HG03135 (cell line): ENCODE results near the gene CTTN.

Source experiments
- ATAC-seq: cut with Tn5 transposase; IDR thresholded peaks from one replicate; pipeline ENCODE4 v1.9.1; 2021; ENCODE audit warnings: mild to moderate bottlenecking, moderate library complexity; ENCODE audit not compliant: unreplicated experiment

The CTTN gene

GRCh38 chr11:70409437-70409836, 11.1 kb downstream of the CTTN start:
- no peak for ATAC-seq

- ATAC-seq, result no peak
These were observed 11.5 kb downstream of the CTTN start for GRCh38 chr11:70409871-70410270.

- ATAC-seq, result no peak
These were observed 12.2 kb downstream of the CTTN start for GRCh38 chr11:70410276-70411205.

DNA sequence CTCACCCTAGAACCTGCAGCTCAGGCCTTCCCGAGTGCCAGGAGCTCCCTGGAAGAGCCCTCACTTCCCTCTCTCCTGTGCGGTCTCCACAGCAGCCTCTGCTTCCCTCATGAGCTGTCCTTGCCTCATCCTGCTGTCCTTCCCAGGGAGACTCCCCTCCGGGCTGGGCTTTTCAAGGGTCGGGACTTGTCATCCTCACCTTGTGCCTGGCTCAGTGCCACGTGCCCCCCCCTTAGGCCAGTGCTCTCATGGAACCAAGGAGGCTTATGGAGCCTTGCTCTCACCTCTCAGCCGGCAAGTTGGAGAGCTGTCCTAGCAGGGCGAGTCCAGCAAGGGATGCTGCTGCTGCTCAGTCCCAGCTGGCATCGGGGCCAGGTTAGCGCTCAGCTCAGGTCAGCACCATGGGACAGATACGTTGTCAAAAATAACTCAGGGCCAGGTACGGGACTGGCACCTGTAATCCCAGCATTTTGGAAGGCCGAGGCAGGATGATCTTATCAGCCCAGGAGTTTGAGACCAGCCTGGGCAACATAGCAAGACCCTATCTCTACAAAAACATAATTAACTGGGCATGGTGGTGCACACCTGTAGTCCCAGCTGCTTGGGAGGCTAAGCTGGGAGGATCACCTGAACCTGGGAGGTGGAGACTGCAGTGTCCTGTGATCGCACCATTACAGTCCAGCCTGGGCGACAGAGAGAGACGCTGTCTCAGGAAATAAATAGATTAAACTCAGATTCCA, 13.6 kb downstream of the CTTN start:
- ATAC-seq, result no peak

GRCh38 chr11:70413151-70413550, 14.8 kb downstream of the CTTN start:
- ATAC-seq, result no peak

- no peak for ATAC-seq
These were observed 16.2 kb downstream of the CTTN start for GRCh38 chr11:70414341-70415100.

DNA sequence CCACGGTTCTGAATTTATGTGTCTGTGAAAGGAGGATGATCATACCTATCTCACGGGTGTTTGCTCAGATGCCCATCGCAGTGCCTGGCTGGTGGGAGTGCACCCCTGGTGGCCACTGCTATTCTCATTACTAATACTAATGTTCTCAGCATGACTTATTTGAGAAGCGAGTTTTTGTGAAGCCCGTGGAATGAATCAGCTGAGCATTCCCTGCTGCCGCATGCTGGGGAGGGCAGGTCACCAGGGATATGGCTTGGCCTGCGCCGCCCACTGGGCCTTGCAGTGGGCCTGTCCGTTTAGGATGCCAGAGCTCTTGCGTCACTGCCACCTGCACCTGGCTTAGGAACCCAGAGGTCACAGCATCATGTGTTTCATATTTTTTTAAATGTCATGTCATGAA, 16.9 kb downstream of the CTTN start:
- ATAC-seq, result no peak

DNA sequence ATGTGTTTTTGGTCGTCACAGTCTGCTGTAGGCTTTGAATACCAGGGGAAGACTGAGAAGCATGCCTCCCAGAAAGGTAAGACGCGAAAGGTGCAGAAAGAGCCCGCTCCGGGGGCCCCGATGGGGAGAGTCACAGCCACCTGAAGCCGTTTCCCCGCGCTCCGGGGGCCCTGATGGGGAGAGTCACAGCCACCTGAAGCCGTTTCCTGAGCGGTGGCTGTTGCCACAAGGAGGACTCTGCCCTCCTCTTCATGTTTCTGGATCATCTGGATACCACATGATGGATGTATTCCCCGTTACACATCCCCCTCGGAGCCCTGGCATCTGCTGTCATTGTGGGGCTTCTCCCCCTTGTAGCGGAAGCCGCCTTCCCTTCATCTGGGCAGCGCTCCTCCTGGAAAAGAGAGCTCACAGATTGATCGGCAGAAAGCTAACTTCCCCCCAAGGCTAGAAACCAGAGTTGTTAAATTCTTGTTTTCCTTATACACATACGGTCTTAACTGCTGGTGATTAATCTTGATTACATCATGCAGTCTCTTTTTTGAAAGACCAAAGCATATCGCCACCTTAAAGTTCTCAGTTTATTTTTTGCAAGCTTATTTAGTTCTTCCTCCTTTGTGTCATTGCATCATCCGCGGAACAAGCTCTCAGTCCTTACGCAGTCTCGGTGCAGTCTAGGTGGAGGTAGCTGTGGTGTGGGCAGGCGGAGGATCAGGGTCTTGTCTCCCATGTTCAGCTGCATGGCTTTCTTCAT, 17.5 kb downstream of the CTTN start:
- ATAC-seq, result no peak

DNA sequence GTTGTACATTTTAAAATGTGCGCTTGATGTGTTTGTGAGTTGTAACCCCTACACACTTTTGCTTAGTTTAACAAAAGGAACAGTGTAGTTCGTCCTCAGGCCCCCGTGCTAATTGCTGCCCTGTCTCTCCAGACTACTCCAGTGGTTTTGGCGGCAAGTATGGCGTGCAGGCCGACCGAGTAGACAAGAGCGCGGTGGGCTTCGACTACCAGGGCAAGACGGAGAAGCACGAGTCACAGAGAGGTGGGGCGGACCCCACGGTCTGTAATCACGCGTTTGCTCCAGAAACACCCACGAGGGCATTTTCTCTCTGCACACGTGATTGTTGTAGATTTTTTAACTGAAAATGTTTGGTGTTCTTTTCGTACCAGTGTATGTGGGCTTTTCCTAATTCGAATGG, 18.6 kb downstream of the CTTN start:
- no peak for ATAC-seq

GRCh38 chr11:70418130-70418529, 19.8 kb downstream of the CTTN start:
- ATAC-seq, result no peak

GRCh38 chr11:70419307-70420007, 21.1 kb downstream of the CTTN start:
- ATAC-seq, result no peak

DNA sequence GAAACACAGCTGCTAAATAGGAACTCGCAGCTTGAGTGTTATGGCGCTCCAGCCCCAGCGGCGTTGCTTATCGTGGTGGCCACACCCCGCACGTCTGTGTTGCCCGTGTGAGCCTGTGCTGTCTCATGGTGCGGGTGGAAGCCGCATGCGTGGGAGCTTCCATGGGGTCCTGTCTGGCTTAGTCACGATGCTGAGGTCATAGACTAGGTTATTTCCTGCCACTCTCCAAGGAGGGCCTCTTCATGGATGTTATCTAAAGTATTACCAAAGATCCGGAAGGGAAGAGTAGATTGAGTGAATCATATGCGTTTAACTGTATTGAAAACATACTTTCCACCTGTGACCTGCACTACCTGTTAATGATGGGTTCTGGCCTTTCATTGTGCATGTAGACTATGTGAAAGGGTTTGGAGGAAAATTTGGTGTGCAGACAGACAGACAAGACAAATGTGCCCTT, 21.7 kb downstream of the CTTN start:
- ATAC-seq, result no peak

DNA sequence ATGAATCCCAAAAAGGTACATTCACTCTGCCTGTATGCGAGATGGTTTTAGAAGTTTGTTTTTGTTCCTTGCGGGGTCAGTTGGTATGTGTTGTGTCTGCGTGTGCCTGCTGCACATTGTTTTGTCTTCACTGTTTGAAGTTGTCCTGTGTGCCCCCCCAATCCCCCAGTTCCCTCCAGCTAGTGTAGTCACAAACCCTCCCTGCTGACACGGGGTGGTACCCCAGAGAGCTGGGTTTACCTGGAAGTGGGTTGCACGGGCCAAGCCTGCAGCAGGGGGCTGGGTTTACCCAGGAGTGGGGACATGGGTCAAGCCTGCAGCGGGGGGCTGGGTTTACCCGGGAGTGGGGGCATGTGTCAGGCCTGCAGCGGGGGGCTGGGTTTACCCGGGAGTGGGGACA, 22.2 kb downstream of the CTTN start:
- no peak for ATAC-seq

DNA sequence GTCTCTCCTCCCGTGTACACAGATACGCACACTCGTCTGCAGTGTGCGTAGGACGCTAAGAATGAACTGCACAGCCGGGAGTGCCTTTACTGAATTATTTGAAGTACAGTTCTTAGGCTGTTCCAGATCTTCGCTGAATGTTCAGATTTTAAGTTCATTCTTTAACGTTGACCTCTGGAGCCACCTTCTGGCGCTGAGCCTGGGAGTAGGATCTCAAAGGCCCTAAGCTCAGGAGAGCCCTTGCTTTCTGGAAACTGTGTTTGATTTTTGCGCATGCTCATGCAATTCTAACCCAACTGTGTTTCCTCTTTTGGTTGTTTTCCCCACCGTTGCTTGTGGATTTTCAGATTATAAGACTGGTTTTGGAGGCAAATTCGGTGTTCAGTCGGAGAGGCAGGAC, 22.8 kb downstream of the CTTN start:
- no peak for ATAC-seq

- ATAC-seq, result no peak
These were observed 24.6 kb downstream of the CTTN start for GRCh38 chr11:70422692-70423522.

- ATAC-seq, result no peak
These were observed 25.5 kb downstream of the CTTN start for GRCh38 chr11:70423523-70424505.

- no peak for ATAC-seq
These were observed 26.5 kb downstream of the CTTN start for GRCh38 chr11:70424765-70425344.

DNA sequence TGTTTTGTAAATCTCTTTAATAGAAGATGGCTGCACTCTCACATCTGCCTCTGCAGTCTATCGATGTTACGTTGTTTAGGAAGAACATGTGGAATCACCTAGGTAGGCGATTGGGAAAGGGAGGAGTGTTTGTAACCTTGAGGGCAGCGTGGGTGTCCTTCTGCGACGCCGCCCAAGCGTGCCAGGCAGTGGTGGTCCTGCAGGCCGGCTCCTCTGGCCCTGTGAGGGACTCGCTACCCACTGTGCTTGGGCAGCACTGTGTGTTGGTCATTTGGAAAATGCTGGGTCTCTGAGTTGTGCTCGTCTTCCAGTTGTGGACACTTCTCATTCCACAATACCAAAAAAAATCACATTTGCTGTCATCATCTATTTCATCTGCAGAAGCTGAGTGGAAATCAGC, 29.1 kb downstream of the CTTN start:
- ATAC-seq, result no peak
